Heart left ventricle (tissue), 16 donors: ENCODE measurements around the gene SRGAP1. TPM values are rescaled to one million over a fixed set of nuclear protein-coding genes. Genes with fewer than 3 reads are reported as not detected.

ENCODE experiments used
- ATAC-seq, 4 donors: fragments of 200-7000 bp; cut with Tn5 transposase; one replicate each; pipeline ENCODE4 v1.9.1; 2020 to 2022; ENCODE audit warnings: moderate library complexity in 4 of 4, mild to moderate bottlenecking in 3 of 4, moderate number of reproducible peaks in 1 of 4
- DNase-seq, 5 donors: peaks; one replicate each; pipeline ENCODE4 v3.0.0-alpha.2; 2020
- H3K27ac ChIP-seq, 12 donors: fragments of 200-600 bp; sonication (generic) in 4 of 12; one replicate each; pipeline versions ENCODE4 v1.5.0 to v1.8.0; 2016 to 2022; ENCODE audit warnings: mild to moderate bottlenecking in 2 of 12
- H3K27me3 ChIP-seq, 9 donors: fragments of 200-600 bp; sonication (generic) in 2 of 9; one replicate each; pipeline versions ENCODE4 v1.5.1 to v1.8.0; 2016 to 2022; ENCODE audit warnings: mild to moderate bottlenecking in 3 of 9
- H3K36me3 ChIP-seq, 9 donors: fragments of 200-600 bp; sonication (generic) in 2 of 9; one replicate each; pipeline versions ENCODE4 v1.5.0 to v1.8.0; 2018 to 2022; ENCODE audit warnings: mild to moderate bottlenecking in 2 of 9
- H3K4me1 ChIP-seq, 12 donors: fragments of 200-600 bp; sonication (generic) in 4 of 12; one replicate each; pipeline versions ENCODE4 v1.5.0 to v1.8.0; 2016 to 2022; ENCODE audit warnings: mild to moderate bottlenecking in 3 of 12
- H3K4me3 ChIP-seq, 12 donors: fragments of 200-600 bp; sonication (generic) in 4 of 12; one replicate each; pipeline versions ENCODE4 v1.5.0 to v1.8.0; 2017 to 2022; ENCODE audit warnings: mild to moderate bottlenecking in 9 of 12, moderate library complexity in 4 of 12
- H3K9me3 ChIP-seq, 12 donors: fragments of 200-600 bp; sonication (generic) in 4 of 12; one replicate each; pipeline versions ENCODE4 v1.5.0 to v1.8.0; 2016 to 2022; ENCODE audit warnings: mild to moderate bottlenecking in 1 of 12
- CTCF ChIP-seq, 12 donors: fragments of 200-600 bp; sonication (generic) in 4 of 12; IDR thresholded peaks; one replicate each; pipeline versions ENCODE4 v1.5.0 to v1.8.0; 2018 to 2022; ENCODE audit warnings: antibody characterized with exemption in 12 of 12, mild to moderate bottlenecking in 5 of 12
- POLR2A ChIP-seq, 2 donors: fragments of 450-650 bp; IDR thresholded peaks; one replicate each; pipeline ENCODE4 v1.6.1; 2017; ENCODE audit warnings: antibody characterized with exemption in 2 of 2, mild to moderate bottlenecking in 2 of 2, moderate library complexity in 2 of 2
- WGBS, 4 donors: extraction: QIAGEN DNeasy Blood & Tissue Kit in 2 of 4; methylation state at CpG; one replicate each; pipeline versions ENCODE4 v1.1.5 to v1.1.7; 2013 to 2018; 5-methylcytosine and 5-hydroxymethylcytosine counted together
- intact Hi-C, 10 donors: fragments of 100-400 bp; cut with DNase I; formaldehyde crosslinking; loops; one replicate each; pipeline versions ENCODE4 v1.11.1 to v1.14.2; 2022
- polyA plus RNA-seq, 2 donors: library from polyadenylated mRNA; stranded (reverse); fragments of 200-250 nt; gene quantifications; one replicate each; pipeline ENCODE4 v1.2.3, GENCODE V29; 2013
- total RNA-seq, 9 donors: library from RNA; depleted of rRNA in 2 of 9; stranded (reverse); fragments of >200 nt in 2 of 9; fragmentation: NEBNext Ultra II Directional in 3 of 9; extraction: Animal tissue kit (Norgen Biotek cat#: 25700) in 3 of 9; gene quantifications; one replicate each; pipeline versions ENCODE4 v1.1.0 to v1.2.4, GENCODE V29; 2016 to 2023
- donor health status: ischemic (EF 13 %, LVEDD 7.1; RV severe dilation, severe dysfunction).
- donor health status: healthy with polysubstance abuse.
- donor health status: DM: no; HTN: yes; CAD: no.
- donor health status: DM: no; HTN: no; CAD: no.
- donor health status: ischemic (EF 25% LVEDD 6.9; RV normal size, moderate dysfunction).
- donor health status: ischemic (EF 25% LVEDD 5.7; RV mildly dilated, moderate dysfunction).
- donor health status: healthy.
- donor health status: DM: yes; HTN: yes; CAD: no.
- donor health status: ischemic (EF 35%, LVEDD 5.7; RV mildly dilated, moderate dysfunction).
- donor health status: nonischemic (EF 11% LVEDD 7.7; RV severe dilation, severe dysfunction).
- donor health status: DM: yes; HTN: yes; CAD: no.
- donor health status: PGD.
- donor health status: ischemic (EF 29% LVEDD 5.4; RV normal size, mild dysfunction).
- donor health status: nonischemic (EF 23%, LVEDD 6.1; RV moderate dilation, normal function).

The SRGAP1 gene
- total and polyA plus RNA-seq, 11 donors: 1.3 to 10.6 (median 4.5) TPM

DNA sequence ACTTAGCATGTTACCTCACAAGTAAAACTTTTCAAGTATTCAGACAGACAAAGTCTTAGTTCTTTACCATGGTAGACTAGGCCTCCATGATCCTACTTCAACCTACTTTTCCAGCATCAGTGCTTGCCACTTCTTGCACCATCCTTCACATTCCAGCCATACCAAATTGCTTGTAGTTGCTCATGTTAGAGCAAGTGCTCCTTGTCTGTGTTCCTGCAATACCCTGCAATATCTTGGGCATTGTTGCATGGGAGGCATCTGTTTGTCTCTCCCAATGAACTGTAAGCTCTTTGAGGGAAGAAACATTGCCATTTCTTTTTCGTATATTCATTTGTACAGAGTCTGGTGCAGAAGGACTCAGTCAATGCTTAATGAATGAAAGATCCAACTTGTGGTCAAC is 78.0 kb downstream of the SRGAP1 start:
- no peaks in the 10 kb centered on the region for H3K27me3 ChIP-seq
- WGBS, 4 donors: 91 to 96% (median 94%) methylated on average over 1 of the region's 1 CpG
- no peak for TF ChIP-seq CTCF (IDR thresholded peaks at IDR 0.05)
- no peak for TF ChIP-seq POLR2A (IDR thresholded peaks at IDR 0.05)
- H3K36me3 ChIP-seq: no peaks in the 10 kb centered on the region
- no peak overlapping the region for H3K27ac ChIP-seq
- ATAC-seq (no peak), DNase-seq (no peak)
- intact Hi-C loops: no loop called here
- H3K4me3 ChIP-seq: no peak overlapping the region
- no peaks in the 10 kb centered on the region for H3K9me3 ChIP-seq
- H3K4me1 ChIP-seq: peaks cover 0 to 22% (median 0%) of the 10 kb centered on the region in 12 donors

- Histone ChIP-seq H3K4me3 (no peak overlapping the region), H3K4me1 (peaks cover 0 to 7% (median 0%) of the 10 kb centered on the region in 12 donors), H3K27me3 (no peaks in the 10 kb centered on the region), H3K36me3 (no peaks in the 10 kb centered on the region), H3K9me3 (no peaks in the 10 kb centered on the region), H3K27ac (no peak overlapping the region)
- DNase-seq (no peak), ATAC-seq (no peak)
- intact Hi-C loops: no loop called here
- TF ChIP-seq POLR2A (IDR thresholded peaks at IDR 0.05): no peak
- TF ChIP-seq CTCF (IDR thresholded peaks at IDR 0.05): no peak
- 0 to 68% (median 46%) methylated on average over 1 of the region's 1 CpG for WGBS, 4 donors
Observed at GRCh38 chr12:63924781-63925180, 80.3 kb downstream of the SRGAP1 start.

DNA sequence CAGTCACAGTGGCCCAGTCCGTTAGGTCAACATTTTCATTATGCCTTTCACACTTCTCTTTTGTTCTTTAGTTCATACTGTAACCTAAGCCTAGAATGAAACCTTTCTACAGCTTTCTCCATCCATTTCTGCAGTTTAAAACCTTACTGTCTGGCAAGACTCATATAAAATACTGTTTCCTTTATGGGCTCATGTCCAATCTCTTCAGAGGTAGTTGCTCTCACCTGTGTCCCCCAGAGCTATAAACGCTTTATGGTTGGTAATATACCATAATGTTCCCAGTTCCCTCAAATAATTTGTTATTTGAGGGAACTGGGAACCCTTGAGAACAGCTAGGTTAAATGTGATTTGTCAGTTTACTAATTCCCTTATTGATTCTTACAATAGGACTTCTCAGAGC is 83.0 kb downstream of the SRGAP1 start:
- Histone ChIP-seq H3K36me3 (no peaks in the 10 kb centered on the region), H3K27ac (no peak overlapping the region), H3K4me1 (peaks cover 0 to 7% (median 0%) of the 10 kb centered on the region in 12 donors), H3K27me3 (no peaks in the 10 kb centered on the region), H3K4me3 (no peak overlapping the region), H3K9me3 (no peaks in the 10 kb centered on the region)
- no peak for TF ChIP-seq POLR2A (IDR thresholded peaks at IDR 0.05)
- TF ChIP-seq CTCF (IDR thresholded peaks at IDR 0.05): no peak
- intact Hi-C loops: no loop called here
- DNase-seq (no peak), ATAC-seq (no peak)
- 96 to 100% (median 98%) methylated on average over 2 of the region's 2 CpGs for WGBS, 4 donors

GRCh38 chr12:63928305-63928704 is 83.8 kb downstream of the SRGAP1 start:
- Histone ChIP-seq H3K36me3 (no peaks in the 10 kb centered on the region), H3K4me3 (no peak overlapping the region), H3K27ac (no peak overlapping the region), H3K9me3 (no peaks in the 10 kb centered on the region), H3K27me3 (no peaks in the 10 kb centered on the region), H3K4me1 (peaks cover 0 to 7% (median 0%) of the 10 kb centered on the region in 12 donors)
- no peak for ATAC-seq
- intact Hi-C loops: no loop called here
- TF ChIP-seq POLR2A (IDR thresholded peaks at IDR 0.05) (no peak), CTCF (IDR thresholded peaks at IDR 0.05) (no peak)
- WGBS, 4 donors: 95 to 99% (median 98%) methylated on average over 2 of the region's 2 CpGs
- DNase-seq: no peak
